K562 (cell line): ENCODE data around the gene MRTFB. TPM values are rescaled to one million over a fixed set of nuclear protein-coding genes. Genes with fewer than 3 reads are reported as not detected.

Experiments
- ARID2 ChIP-seq: fragments of 450-650 bp; IDR thresholded peaks from 2 replicates; pipeline ENCODE4 v1.6.1; 2017; ENCODE audit warnings: antibody characterized with exemption, mild to moderate bottlenecking
- ATF3 ChIP-seq, 2 experiments: fragments of 450-650 bp in 1 of 2; sonication (generic) in 1 of 2; formaldehyde crosslinking in 1 of 2; IDR thresholded peaks in 1 of 2; conservative IDR thresholded peaks in 1 of 2; 2 replicates each; pipeline versions ENCODE4 v1.6.1 to v1.8.1; 2016 to 2023; ENCODE audit warnings: mild to moderate bottlenecking in 2 of 2, moderate library complexity in 2 of 2, inconsistent platforms in 1 of 2, missing genetic modification reagents in 1 of 2
- FIP1L1 ChIP-seq: fragments of 200-400 bp; formaldehyde crosslinking; IDR thresholded peaks from 2 replicates; pipeline ENCODE4 v1.6.1; 2018; ENCODE audit warnings: mild to moderate bottlenecking, low read depth, low read length; ENCODE audit not compliant: poor library complexity, severe bottlenecking
- FOXA1 ChIP-seq: fragments of 450-650 bp; IDR thresholded peaks from 2 replicates; pipeline ENCODE4 v1.6.1; 2016; ENCODE audit warnings: mild to moderate bottlenecking, borderline replicate concordance
- HCFC1 ChIP-seq: IDR thresholded peaks from 2 replicates; pipeline ENCODE4 v1.6.1; 2012; ENCODE audit warnings: low read depth, low read length, improper control_type of control experiment
- HMG20B ChIP-seq: fragments of 250-450 bp; sonication (Bioruptor Pico); IDR thresholded peaks from 2 replicates; pipeline ENCODE4 v1.5.0; 2021; ENCODE audit warnings: mild to moderate bottlenecking
- JUN ChIP-seq, 2 experiments: sonication (generic) in 1 of 2; formaldehyde crosslinking in 1 of 2; IDR thresholded peaks; 2 replicates each; pipeline versions ENCODE4 v1.6.1 to v1.8.0; 2012 to 2022; ENCODE audit warnings: borderline replicate concordance in 2 of 2, mild to moderate bottlenecking in 2 of 2, improper control_type of control experiment in 1 of 2, low read depth in 1 of 2, low read length in 1 of 2, missing genetic modification reagents in 1 of 2
- MAZ ChIP-seq, 2 experiments: fragments of 450-650 bp in 1 of 2; sonication (generic) in 1 of 2; formaldehyde crosslinking; IDR thresholded peaks in 1 of 2; conservative IDR thresholded peaks in 1 of 2; 2 replicates each; pipeline versions ENCODE4 v1.4.0 to v1.5.0; 2020; ENCODE audit warnings: mild to moderate bottlenecking in 1 of 2, missing genetic modification reagents in 1 of 2
- MCM2 ChIP-seq: fragments of 450-650 bp; IDR thresholded peaks from 2 replicates; pipeline ENCODE4 v1.6.1; 2017; ENCODE audit warnings: low read depth, mild to moderate bottlenecking
- PATZ1 ChIP-seq: fragments of 250-450 bp; sonication (Bioruptor Pico); IDR thresholded peaks from 2 replicates; pipeline ENCODE4 v1.5.0; 2020; ENCODE audit warnings: mild to moderate bottlenecking, borderline replicate concordance
- SAFB ChIP-seq: fragments of 200-400 bp; formaldehyde crosslinking; IDR thresholded peaks from 2 replicates; pipeline ENCODE4 v1.6.1; 2017; ENCODE audit warnings: low read depth, low read length, borderline replicate concordance
- SRSF9 ChIP-seq: fragments of 200-400 bp; formaldehyde crosslinking; IDR thresholded peaks from 2 replicates; pipeline ENCODE4 v1.6.1; 2017; ENCODE audit warnings: low read depth, low read length, borderline replicate concordance
- TFAP4 ChIP-seq: sonication (generic); formaldehyde crosslinking; IDR thresholded peaks from 2 replicates; pipeline ENCODE4 v1.8.0; 2022; ENCODE audit warnings: missing genetic modification reagents, mild to moderate bottlenecking, moderate library complexity, borderline replicate concordance
- XRCC3 ChIP-seq: fragments of 450-650 bp; IDR thresholded peaks from 2 replicates; pipeline ENCODE4 v1.6.1; 2017; ENCODE audit warnings: mild to moderate bottlenecking, moderate library complexity
- ZBTB7A ChIP-seq: IDR thresholded peaks from 2 replicates; pipeline ENCODE4 v1.6.1; 2011; ENCODE audit warnings: low read depth, mild to moderate bottlenecking, low read length, moderate library complexity, borderline replicate concordance; ENCODE audit not compliant: control insufficient read depth
- ZNF512 ChIP-seq: IDR thresholded peaks from 2 replicates; pipeline ENCODE4 v1.6.1; 2016; ENCODE audit warnings: missing genetic modification characterization, missing compliant biosample characterization
- ZNF644 ChIP-seq: fragments of 200-800 bp; sonication (Bioruptor generic); IDR thresholded peaks from 2 replicates; pipeline ENCODE4 v1.6.1; 2016; ENCODE audit warnings: low read depth, missing genetic modification characterization, missing compliant biosample characterization
- polyA plus RNA-seq, 8 experiments: library from polyadenylated mRNA; depleted of rRNA in 4 of 8; stranded (reverse) in 5 of 8; unstranded in 3 of 8; fragments of >200 nt; fragmentation: Nextera tagmentation in 2 of 8; fragmentation: Illumina TruSeq in 1 of 8; extraction: Ambion mirVana in 2 of 8; extraction: Trizol in 1 of 8; gene quantifications; 2 replicates each; pipeline versions ENCODE4 v1.2.1 to v1.2.3, GENCODE V29; 2011 to 2014; ENCODE audit warnings: inconsistent platforms in 1 of 8, missing spikeins in 1 of 8
- total RNA-seq, 7 experiments: library from RNA; depleted of rRNA in 6 of 7; stranded (reverse); fragments of >200 nt in 6 of 7; fragmentation: Illumina TruSeq in 2 of 7; extraction: Trizol in 2 of 7; gene quantifications; 2 replicates each; pipeline versions ENCODE4 v1.2.1 to v1.2.3, GENCODE V29; 2011 to 2021; ENCODE audit warnings: low replicate concordance in 1 of 7

Gene MRTFB
- total and polyA plus RNA-seq, 9 of the 15 experiments (the other 6 are each of a cell fraction or from before 2014, with no cell fraction given), result 2.2 to 12.7 (median 7.0) TPM

GRCh38 chr16:14310519-14310991 is 239.4 kb downstream of the MRTFB start (continued):
- no peak for TF ChIP-seq ZNF644 (tag)
- TF ChIP-seq ARID2, result no peak
- TF ChIP-seq XRCC3, result no peak
- TF ChIP-seq FOXA1, result no peak
- peak; percentile 50; the same call in 1 of the 2 replicates for TF ChIP-seq ATF3 (IDR thresholded peaks at IDR 0.05)
- TF ChIP-seq ATF3 (CRISPR knock-in tag; conservative IDR thresholded peaks at IDR 0.05), result no peak
- TF ChIP-seq FIP1L1, result no peak
- no peak for TF ChIP-seq ZNF512 (tag)
- TF ChIP-seq JUN (IDR thresholded peaks at IDR 0.05; ENCODE audit: borderline replicate concordance, low read depth, low read length), result no peak
- no peak for TF ChIP-seq JUN (CRISPR knock-in tag; IDR thresholded peaks at IDR 0.05; ENCODE audit: borderline replicate concordance)
- TF ChIP-seq HMG20B (CRISPR knock-in tag), result no peak
- TF ChIP-seq SRSF9, result no peak
- no peak for TF ChIP-seq SAFB
- no peak for TF ChIP-seq PATZ1 (CRISPR knock-in tag)
- TF ChIP-seq HCFC1, result no peak
- no peak for TF ChIP-seq MCM2
- TF ChIP-seq ZBTB7A, result peak; percentile 88; the same call in 1 of the 2 replicates
- 0 out of 2 replicates have a peak, but pooled peaks have one; percentile 37 for TF ChIP-seq TFAP4 (CRISPR knock-in tag)
- TF ChIP-seq MAZ (CRISPR knock-in tag; conservative IDR thresholded peaks at IDR 0.05 in 1 of 2, IDR thresholded peaks at IDR 0.05 in 1 of 2), result 0 out of 4 replicates have a peak, but pooled peaks of 1 of the 2 experiments have one; percentile 22
